GM18520 (cell line): ENCODE measurements around the gene OFD1.

Experiments
- ATAC-seq: cut with Tn5 transposase; IDR thresholded peaks from one replicate; pipeline ENCODE4 v1.9.1; 2021; ENCODE audit not compliant: unreplicated experiment

OFD1 gene

GRCh38 chrX:13752141-13752540, 17.6 kb downstream of the OFD1 start:
- ATAC-seq: no peak

- no peak for ATAC-seq
Observed at GRCh38 chrX:13752646-13753045, 18.1 kb downstream of the OFD1 start.

- ATAC-seq: no peak
Observed at GRCh38 chrX:13754765-13755164, 20.2 kb downstream of the OFD1 start.

- no peak for ATAC-seq
Observed at GRCh38 chrX:13755254-13755653, 20.7 kb downstream of the OFD1 start.

- ATAC-seq: no peak
Observed at GRCh38 chrX:13756381-13756780, 21.8 kb downstream of the OFD1 start.

GRCh38 chrX:13759152-13759718, 24.7 kb downstream of the OFD1 start:
- ATAC-seq: peak; percentile 50

- ATAC-seq: no peak
Observed at GRCh38 chrX:13760426-13760825, 25.9 kb downstream of the OFD1 start.

GRCh38 chrX:13761606-13762414, 27.3 kb downstream of the OFD1 start:
- no peak for ATAC-seq

- no peak for ATAC-seq
Observed at GRCh38 chrX:13763489-13763888, 28.9 kb downstream of the OFD1 start.

GRCh38 chrX:13764281-13764680, 29.7 kb downstream of the OFD1 start:
- no peak for ATAC-seq

- no peak for ATAC-seq
Observed at GRCh38 chrX:13764765-13765164, 30.2 kb downstream of the OFD1 start.

- no peak for ATAC-seq
Observed at GRCh38 chrX:13768939-13769338, 34.4 kb downstream of the OFD1 start.

- ATAC-seq: no peak
Observed at GRCh38 chrX:13770013-13770535, 35.5 kb downstream of the OFD1 start.

- ATAC-seq: no peak
Observed at GRCh38 chrX:13774696-13775095, 40.1 kb downstream of the OFD1 start.

GRCh38 chrX:13775837-13776236, 41.3 kb downstream of the OFD1 start:
- ATAC-seq: no peak

- no peak for ATAC-seq
Observed at GRCh38 chrX:13776387-13776786, 41.8 kb downstream of the OFD1 start.

GRCh38 chrX:13778916-13779315, 44.4 kb downstream of the OFD1 start:
- no peak for ATAC-seq

- ATAC-seq: no peak
Observed at GRCh38 chrX:13780868-13781427, 46.4 kb downstream of the OFD1 start.

- no peak for ATAC-seq
Observed at GRCh38 chrX:13786048-13786447, 51.5 kb downstream of the OFD1 start.

GRCh38 chrX:13790206-13791131, 55.9 kb downstream of the OFD1 start:
- ATAC-seq: no peak

- no peak for ATAC-seq
Observed at GRCh38 chrX:13791145-13791544, 56.6 kb downstream of the OFD1 start.
